ENCODE measurements around the gene TMEM126B.
"Not testable (repeated sequence)": the region's sequence is repeated elsewhere in the genome, so short reads cannot be mapped to it uniquely, and the experiment has no call there.

The TMEM126B gene

DNA sequence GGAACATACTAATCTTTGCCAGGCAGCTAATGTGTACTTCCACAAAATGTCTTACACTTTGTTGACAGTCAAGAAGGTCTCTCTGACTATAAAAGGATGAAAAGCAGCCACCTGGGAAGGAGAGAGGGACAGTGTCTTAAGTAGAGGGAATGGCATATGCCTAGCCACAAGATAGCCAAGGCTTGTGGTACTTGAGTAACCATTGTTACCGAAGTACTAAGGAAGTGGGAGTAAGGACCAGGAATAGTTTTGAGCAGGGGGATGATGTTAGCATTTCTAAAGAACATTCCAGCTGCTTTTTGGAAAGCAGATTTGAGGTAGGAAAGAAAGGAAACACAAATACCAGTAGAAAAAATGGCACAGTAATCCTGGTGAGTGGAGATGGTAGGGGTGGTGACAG lies 22.7 kb downstream of the TMEM126B start:
- no peak for DNase-seq

DNA sequence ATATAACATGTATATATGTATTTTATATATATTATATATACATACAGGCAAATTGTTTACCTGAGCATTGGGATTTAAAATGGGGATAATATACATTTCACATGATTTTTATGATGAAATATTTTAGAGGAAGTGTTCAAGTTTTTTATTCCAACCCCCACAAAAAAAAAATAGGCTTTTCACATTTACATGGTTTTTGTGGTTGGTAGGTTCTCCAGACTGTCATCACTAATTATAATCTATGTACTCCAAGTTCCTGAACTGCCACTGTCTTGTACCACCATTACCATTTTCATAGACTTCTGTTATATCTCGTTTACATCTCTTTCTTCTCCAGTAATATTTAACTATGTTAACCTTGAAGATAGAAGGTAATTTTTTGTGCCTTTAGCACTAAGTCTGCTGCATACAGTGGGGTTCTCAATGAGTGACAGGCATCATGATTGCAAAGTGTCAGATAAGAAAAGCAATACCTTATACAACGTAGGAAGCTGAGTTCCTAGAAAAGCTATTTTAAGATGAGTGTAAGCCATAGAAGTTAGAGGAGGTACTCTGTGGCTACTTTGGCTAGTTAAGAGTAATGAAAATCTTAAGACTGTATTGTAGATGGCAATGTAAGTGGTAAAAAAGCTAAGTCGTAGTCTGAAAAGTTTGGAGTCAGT lies 24.5 kb downstream of the TMEM126B start:
- DNase-seq: no peak

DNA sequence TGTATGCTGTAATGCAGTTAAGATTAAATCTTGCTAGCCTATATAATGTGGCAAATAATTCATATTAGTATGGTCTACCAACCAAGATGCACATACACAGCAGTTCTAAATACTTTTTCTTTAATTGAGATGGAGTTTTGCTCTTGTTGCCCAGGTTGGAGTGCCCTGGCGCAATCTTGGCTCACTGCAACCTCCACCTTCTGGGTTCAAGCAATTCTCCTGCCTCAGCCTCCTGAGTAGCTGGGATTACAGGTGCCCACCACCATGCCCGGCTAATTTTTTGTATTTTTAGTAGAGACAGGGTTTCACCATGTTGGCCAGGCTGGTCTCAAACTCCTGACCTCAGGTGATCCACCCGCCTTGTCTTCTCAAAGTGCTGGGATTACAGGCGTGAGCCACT lies 25.9 kb downstream of the TMEM126B start:
- DNase-seq: not testable (repeated sequence)

DNA sequence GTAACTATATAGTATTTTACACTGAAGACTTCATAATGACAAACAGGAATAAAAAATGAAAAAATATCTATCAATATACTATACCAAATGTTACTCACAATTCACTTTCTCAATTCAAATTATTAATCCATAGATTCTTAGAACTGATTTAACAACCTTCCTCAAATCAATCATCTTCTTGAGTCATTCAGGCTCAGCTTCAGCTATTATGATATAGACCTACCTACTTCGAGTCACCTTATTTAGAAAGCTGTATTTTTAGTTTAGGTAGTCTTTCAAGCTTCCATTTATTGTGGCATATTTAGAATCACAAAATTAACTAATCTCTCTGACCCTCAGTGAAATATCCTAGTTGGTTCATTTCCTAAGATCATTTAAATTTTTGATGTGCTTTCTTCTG lies 28.4 kb downstream of the TMEM126B start:
- DNase-seq: no peak

DNA sequence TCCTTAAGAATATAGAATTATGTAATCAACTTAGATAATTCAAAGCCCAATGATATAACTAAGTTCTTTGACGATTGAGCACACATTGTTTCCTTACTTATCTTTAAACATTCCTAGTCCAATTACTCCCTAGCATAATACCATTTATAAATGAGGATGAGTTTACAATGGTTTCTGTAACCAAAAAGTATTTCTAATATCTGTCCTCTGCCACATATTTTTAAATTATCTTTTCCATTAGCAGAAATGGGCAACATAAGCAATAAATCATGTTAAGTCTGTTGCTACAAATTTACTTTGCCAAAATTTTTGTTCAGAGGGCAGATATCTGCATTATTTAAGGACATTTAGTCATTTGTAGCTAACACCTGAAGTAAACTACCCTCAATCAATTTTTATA lies 29.8 kb downstream of the TMEM126B start:
- no peak for DNase-seq

DNA sequence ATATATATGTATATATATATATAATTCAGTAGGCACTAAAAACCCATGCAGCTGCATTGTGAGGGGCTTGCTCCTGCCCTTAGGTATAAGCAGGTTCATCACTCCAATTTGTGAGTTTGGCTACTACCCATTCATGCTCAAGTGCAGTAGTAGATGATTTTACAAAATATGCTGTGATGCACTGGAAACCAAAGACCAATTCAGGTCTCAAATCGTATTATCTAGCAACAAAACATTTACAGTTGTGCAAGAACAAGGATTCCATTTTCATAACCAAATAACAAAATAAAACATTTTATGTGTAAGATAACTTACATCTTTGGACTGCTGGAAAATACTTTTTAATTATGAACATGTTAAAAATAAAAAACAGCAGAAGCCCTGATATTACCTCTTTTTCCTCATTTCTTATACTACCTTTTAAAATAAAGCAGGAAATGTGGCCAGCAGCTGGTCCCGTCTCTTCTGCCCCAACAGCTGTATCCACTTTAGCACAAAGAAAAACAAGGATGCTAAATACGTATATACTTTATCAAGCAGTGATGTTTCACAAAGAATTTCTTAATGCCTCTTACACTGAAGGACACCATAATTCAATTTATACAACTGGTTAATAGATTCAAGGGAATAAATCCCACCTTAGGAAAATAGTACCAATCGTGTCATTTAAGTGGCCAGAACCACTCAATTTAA lies 33.7 kb downstream of the TMEM126B start:
- DNase-seq: no peak

DNA sequence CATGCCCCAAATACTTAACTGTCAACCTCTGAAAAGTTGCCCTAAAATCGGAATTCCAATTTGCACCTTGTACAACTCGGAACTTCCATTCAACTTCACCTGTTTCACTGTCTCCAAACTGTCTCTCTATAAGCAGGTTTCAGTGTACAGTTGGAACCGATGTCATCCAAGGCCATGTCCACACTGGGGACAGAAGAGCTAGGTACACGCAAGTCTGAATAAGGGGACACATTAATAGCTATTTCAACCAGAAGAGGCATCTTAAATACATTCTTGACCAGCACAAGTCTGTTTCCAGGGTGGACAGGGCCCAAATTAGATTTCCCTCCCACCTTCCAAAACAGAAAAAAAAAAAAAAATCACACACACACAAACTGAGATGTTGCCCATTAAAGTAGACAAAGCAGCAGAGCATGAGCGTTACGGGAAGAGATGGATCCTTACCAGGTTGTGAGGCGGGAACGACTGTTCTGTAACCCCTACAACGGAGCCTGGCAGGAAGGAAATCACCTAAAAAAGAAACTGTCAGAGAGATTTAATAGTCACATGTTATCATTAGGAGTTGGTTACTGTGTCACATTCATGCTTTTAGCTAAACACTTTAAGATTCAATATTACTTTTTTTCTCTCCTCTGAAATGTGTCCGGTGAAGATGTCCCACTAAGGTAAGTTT lies 34.8 kb downstream of the TMEM126B start:
- DNase-seq: no peak

DNA sequence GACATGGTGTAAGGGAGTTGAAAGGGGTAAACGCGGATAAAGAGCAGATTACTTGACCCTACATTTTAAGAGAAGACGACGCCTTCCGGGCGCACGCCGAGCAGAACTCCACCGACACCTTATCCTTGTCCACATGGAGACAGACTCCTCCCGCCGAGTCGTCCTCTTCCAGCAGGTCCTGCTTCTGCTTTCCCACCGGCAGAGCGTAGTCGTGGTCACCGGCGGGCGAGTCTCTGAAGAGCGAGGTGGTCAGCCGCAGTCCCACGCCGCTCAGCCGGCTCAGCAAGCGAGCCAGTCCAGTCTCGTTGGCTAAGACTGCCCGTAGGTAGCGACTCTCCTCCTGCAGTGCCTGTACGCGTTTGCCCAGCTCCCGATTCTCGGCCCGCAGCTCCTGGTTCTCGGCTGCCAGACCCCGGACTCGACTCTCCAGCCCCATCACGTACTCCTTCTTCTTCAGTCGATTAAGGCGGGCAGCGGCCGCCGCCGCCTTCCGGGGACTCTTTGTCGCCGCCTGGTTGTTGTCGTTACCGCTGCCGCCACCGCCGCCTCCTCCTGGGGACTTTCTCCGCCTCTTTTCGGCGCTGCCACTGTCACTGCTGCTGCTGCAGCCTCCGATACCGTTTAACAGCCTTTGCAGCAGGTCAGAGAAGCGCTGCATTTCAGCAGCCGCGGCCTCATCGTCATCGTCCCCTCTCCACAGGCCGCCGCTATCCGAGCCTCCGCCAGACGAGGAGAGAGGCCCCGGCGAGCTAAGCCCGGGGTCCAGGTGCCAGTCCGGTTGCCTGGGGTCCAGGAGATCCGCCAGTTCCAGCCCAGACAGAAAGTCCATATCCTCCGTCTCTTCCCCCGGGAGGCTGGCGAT lies 35.6 kb downstream of the TMEM126B start:
- peak; percentile 96 for DNase-seq

DNA sequence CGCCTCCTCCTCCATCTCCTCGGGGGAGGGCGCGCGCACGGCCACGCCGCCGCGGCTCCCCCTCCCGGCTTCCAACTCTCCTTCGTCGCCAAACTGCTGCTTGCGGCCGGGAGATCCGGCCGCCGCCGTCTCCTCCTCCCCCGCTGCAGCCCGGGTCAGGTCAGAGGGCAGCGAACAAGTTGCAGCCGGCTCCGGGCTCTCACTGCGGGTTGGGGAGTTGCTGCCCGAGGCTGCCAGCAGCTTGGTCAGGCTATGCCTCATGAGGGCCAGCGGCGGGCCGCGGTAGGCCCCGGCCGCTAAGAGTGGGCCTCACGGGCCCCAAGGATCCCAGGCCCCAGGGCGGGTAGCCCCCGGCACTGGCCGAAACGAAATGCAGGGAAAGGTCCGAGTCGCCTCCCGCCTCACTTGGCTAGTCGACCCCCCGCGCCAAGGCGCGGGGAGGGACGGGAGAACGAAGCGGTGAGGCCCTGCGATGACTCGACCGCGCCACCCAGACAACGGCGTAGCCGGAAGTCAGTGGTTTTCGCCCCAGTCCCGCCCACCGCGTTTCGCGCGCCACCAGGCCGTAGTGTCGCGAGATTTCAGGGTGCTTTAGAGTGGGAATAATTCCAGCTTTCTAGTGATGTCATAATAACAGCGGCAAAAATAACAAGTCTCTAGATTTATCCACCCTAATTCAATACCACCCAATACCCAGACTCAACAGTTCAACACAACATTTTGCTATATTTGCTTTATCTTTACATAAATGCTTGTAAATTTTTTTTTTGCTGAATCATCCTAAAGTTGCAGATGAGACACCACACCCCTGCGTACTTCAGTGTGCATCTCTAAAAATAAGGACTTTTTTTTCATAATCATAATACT lies 36.5 kb downstream of the TMEM126B start, which contains the start of gene CREBZF:
TSS of gene CREBZF (minus strand) at position 515 of the 867 bp plus-strand sequence. CDS start at position 261, 254 bp downstream.
- peak; percentile 97 for DNase-seq

DNA sequence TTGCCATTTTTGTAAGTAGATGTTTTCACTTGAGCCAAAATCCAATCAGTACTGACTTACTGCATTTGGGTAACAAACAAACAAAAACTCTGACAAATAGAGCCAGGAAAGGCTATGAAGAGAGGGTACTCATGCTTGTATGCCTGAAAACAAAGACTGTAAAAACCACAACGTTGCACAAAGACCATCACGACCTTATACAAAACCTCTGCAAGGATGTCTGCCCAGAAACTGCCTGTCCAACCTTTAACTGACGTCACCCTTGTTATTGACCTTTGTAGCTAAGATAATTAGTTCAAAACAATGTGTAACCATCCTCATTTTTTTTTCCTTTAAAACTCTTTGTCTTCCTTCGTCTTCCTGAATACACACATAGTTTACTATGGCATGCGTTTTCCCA lies 37.3 kb downstream of the TMEM126B start:
- no peak for DNase-seq

DNA sequence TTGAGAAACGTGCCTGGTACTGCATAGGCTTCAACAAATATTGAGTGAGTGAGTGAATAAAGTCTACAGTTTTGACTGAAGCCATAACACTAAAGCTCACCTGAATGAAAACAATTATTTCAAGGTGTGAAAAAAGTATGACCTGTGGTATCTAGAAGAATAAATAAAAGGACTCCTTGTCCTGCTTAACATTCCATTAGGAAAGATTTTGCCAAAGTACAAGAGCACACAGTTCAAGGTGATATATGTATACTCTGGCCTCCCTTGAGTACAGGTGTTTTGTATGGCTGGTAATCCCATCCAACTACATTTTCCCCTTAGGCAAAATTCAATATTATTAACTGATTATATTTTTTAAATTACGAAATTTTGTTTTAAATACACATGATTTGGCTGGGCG lies 38.3 kb downstream of the TMEM126B start:
- no peak for DNase-seq

DNA sequence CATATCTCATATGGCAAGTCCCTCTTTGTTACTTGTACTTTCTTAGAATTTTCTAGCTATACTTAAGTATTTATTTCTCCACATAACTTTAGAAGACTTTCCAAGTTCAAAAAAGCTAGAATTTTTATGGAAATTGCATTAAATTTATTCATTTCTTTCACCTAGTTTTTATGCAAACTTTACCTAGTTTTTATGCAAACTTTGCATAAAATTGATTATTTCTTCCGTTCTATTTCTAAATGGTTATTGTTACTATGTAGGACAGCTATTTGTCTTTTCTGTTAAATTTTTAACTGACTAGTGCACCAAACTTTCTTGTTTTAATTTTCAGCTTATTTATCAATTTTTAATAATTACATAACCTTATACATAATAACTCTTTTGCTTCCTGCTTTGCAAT lies 39.8 kb downstream of the TMEM126B start:
- DNase-seq: no peak

DNA sequence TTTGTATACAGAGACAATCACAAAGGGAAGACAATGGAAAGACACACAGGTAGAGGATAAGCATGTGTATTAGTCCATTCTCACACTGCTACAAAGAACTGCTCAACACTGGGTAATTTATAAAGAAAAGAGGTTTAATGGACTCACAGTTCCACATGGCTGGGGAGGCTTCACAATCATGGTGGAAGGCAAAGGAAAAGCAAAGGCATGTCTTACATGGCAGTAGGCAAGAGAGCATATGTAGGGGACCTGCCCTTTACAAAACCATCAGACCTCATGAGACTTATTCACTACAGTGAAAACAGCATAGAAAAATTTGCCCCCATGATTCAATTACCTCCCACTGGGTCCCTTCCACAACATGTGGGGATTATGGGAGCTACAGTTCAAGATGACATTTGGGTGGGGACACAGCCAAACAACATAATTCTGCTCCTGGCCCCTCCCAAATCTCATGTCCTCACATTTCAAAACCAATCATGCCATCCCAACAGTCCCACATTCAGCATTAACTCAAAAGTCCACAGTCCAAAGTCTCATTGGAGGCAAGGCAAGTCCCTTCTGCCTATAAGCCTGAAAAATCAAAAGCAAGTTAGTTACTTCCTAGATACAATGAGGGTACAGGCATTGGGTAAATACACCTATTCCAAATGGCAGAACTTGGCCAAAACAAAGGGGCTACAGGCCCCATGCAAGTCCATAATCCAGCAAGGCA lies 42.7 kb downstream of the TMEM126B start:
- DNase-seq: not testable (repeated sequence)

DNA sequence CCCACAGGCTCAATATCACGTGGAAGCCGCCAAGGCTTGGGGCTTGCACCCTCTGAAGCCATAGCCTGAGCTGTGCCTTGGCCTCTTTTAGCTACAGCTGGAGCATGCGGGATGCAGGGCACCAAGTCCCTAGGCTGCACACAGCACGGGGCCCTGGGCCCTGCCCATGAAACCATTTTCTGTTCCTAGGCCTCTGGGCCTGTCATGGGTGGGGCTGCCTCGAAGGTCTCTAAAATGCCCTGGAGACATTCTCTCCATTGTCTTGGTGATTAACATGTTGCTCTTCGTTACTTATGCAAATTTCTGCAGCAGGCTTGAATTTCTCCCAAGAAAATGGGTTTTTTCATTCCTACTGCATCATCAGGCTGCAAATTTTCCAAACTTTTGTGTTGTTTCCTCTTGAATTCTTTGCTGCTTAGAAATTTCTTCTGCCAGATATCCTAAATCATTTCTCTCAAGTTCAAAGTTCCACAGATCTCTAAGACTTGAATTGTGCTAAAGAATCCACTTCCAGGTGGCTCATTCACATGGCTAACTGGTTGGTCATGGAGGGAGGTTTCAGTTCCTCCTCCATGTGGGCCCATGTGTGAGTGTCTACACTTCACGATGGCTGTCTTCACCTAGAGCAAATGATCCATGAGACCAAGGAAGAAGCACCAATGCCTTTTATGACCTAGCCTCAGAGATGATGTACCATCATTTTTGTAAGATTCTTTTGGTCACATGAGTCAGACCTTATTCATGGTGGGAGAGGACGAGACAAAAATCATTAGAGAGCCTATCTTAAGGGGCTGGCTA lies 43.9 kb downstream of the TMEM126B start:
- DNase-seq: no peak

DNA sequence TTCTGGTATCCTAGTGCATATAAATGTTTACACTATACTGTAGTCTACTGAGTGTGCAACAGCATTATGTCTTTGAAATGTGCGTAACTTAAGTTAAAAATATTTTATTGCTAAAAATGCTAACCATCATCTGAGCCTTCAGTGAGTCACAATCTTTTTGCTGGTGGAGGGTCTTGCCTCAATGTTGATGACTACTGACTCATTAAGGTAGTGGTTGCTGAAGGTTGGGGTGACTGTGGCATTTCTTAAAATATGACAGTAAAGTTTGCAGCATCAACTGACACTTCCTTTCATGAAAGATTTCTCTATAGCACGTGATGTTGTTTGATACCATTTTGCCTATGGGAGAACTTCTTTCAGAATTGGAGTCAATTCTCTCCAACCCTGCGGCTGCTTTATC lies 45.0 kb downstream of the TMEM126B start:
- no peak for DNase-seq

DNA sequence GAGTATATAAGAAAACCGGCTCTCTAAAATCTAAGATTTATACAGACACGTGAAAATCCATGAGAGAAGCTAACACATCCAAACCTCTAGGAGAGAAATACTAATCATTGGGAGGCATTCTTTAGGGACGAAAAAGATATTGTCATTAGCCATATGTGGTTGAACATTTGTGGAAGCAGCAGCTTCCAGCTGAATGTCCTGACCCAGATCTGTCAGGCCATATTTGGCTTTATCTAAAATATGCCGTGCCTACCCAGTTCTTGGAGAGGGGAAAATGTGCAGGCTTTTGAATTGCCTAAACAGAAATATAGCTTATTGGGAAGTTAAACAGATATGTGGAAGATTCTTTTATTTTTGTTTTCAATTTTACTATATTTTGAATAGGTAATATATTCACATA lies 51.2 kb downstream of the TMEM126B start:
- no peak for DNase-seq

DNA sequence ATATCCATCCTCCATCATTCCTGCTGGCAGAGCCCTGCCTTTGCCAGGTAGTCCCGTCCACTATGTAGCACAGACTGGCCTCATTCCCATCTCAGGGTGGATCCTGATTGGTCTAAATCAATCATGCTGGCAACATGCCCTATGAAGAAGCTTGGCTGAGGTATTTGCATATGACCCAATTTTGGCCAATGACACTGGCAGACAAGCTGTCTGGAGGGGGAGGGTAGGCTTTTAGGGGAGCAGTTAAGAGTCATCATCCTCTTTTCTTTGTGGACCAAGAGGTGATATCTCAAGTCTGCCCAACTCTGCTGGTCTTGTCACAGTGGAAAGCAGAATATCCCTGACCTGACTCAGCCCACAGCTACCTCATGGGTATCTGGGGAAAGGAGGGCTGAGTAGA lies 52.5 kb downstream of the TMEM126B start:
- DNase-seq: no peak

DNA sequence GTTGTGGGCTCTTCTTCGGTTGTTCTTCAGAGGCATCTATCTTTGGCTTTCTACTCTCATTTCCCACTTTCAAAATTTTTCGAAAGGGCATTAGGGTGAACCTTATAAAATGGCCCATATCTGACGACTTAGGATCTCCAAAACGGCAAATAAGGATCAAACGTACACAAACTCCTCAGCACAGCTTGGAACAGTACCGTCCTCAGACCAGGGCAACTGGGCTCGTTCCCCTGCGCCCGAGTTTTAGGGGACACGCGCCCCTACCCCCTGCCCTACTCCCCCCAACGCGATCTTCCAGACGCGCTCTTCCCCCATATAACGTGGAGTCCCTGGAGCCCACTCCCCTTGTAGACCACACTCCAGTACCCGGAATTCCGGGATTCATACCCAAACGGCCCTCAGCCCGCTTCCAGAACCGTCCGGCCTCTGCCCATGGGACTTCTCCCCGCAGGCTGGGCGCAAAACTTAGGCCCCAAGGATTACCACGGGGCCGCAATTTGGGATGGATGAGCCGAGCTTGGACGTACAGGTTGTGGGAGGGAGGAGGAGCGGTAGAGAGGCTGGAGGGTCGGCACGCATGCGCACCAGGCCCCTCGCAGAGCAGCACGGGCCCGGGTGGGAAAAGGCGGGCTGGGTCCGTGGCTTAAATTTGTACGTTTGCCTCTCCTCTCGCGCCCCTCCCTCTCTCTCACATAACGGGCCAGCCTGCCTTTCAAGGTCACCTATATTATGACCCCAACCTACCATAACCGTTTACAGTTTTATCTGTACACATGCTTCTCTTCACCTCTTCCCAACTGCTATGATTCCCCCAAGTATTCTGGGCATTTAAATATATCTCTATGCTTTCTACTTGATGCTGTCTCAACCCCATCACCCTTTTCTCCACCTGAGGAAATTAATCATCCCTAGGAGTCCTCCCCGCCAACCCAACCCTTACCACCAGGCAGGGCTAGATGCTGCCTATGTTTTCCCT lies 54.2 kb downstream of the TMEM126B start:
- peak; percentile 81 for DNase-seq

DNA sequence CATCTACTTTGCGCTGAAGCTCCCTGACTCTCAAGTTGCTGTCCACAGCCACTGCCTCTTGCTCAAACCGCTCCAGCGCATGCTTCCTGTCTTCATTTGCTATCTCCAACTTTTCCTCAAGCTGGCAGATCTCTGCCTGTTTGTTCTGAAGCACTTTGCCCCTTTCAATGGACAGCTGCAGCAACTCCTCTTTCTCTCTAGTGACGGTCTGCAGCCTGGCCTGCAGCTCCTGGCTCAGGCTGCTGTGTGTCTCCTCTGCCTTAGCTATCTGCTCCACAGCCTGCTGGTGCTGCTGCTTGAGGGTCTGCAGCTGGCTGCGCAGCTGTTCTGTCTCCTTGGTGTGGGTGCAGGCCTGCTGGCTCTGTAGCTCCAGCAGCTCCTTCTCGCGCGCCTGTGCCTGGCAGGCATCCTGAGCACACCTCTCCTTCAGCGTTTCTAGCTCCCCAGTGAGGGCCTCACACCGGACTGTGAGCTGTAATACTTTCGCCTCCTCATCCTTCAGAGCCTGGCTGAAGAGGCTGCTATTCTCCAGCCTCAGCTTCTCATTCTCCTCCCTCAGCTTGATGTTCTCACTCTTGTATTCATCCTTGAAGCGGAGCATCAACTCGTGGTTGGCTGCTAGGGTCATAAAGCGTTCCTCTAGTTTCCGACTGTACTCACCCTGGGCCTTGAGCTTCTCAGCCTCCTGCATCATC lies 56.9 kb downstream of the TMEM126B start:
- DNase-seq: no peak
